ENCODE results near the gene NDUFB11.

The NDUFB11 gene

GRCh38 chrX:47174376-47174775 is 29.9 kb upstream of the NDUFB11 start:
- DNase-seq, result no peak

GRCh38 chrX:47172971-47173792 is 28.7 kb upstream of the NDUFB11 start:
- DNase-seq, result no peak

GRCh38 chrX:47172549-47172948 is 28.0 kb upstream of the NDUFB11 start:
- no peak for DNase-seq

- no peak for DNase-seq
Observed at GRCh38 chrX:47171996-47172395, 27.5 kb upstream of the NDUFB11 start.

GRCh38 chrX:47170861-47171692 is 26.6 kb upstream of the NDUFB11 start:
- no peak for DNase-seq

- DNase-seq, result no peak
Observed at GRCh38 chrX:47169726-47170515, 25.4 kb upstream of the NDUFB11 start.

- DNase-seq, result no peak
Observed at GRCh38 chrX:47169273-47169672, 24.8 kb upstream of the NDUFB11 start.

- DNase-seq, result no peak
Observed at GRCh38 chrX:47168495-47169073, 24.1 kb upstream of the NDUFB11 start.

GRCh38 chrX:47166126-47166525 is 21.6 kb upstream of the NDUFB11 start:
- DNase-seq, result no peak

- no peak for DNase-seq
Observed at GRCh38 chrX:47164420-47164819, 19.9 kb upstream of the NDUFB11 start.

GRCh38 chrX:47162927-47163583 is 18.6 kb upstream of the NDUFB11 start:
- DNase-seq, result no peak

GRCh38 chrX:47160781-47161180 is 16.3 kb upstream of the NDUFB11 start:
- no peak for DNase-seq

- DNase-seq, result no peak
Observed at GRCh38 chrX:47158781-47159180, 14.3 kb upstream of the NDUFB11 start.

GRCh38 chrX:47158131-47158530 is 13.6 kb upstream of the NDUFB11 start:
- no peak for DNase-seq

GRCh38 chrX:47156611-47157520 is 12.4 kb upstream of the NDUFB11 start:
- DNase-seq, result no peak

GRCh38 chrX:47151435-47151834 is 6.9 kb upstream of the NDUFB11 start:
- no peak for DNase-seq

- DNase-seq, result no peak
Observed at GRCh38 chrX:47148946-47149345, 4.4 kb upstream of the NDUFB11 start.

- DNase-seq, result no peak
Observed at GRCh38 chrX:47146936-47147859, 2.7 kb upstream of the NDUFB11 start.

- DNase-seq, result no peak
Observed at GRCh38 chrX:47146121-47146935, 1.8 kb upstream of the NDUFB11 start.
